Measurements from ENCODE around the gene RTKN. TPM values are rescaled to one million over a fixed set of nuclear protein-coding genes. Genes with fewer than 3 reads are reported as not detected.

The RTKN gene
- total RNA-seq, 1 experiment from 2014 or later: 94.0 TPM

- intact Hi-C loops (cut with micrococcal nuclease): no loop called here
- Histone ChIP-seq H3K4me1 (ENCODE audit: control insufficient read depth in 1 of 2, insufficient read depth in 2 of 2, low read length in 2 of 2) (peaks cover 4 to 10% of the 10 kb centered on the region in 2 experiments; a peak in 3 of 4 replicates), H4K20me1 (ENCODE audit: insufficient read depth) (no peaks in the 10 kb centered on the region), H3K9ac (ENCODE audit: low read length) (no peak within 1 kb of the TSS), H3K27me3 (ENCODE audit: insufficient read depth, low read length) (no peaks in the 10 kb centered on the region), H3K9me3 (ENCODE audit: control insufficient read depth in 1 of 2, insufficient read depth in 1 of 2, low read depth in 1 of 2, low read length in 2 of 2) (no peaks in the 10 kb centered on the region), H2AFZ (ENCODE audit: low read depth, low read length, poor library complexity, severe bottlenecking) (no peak within 1 kb of the TSS), H3K4me3 (replicated peaks in 1 of 2; ENCODE audit: low read depth in 1 of 2, low read length in 2 of 2) (no peak within 1 kb of the TSS), H3K27ac (ENCODE audit: low read depth, low read length) (peak within 1 kb of the TSS; percentile 12; the same call in 1 of the 2 replicates), H3K4me2 (ENCODE audit: low read length) (peak within 1 kb of the TSS; percentile 25), H3K9me2 (ENCODE audit: insufficient read depth) (no peaks in the 10 kb centered on the region), H3K36me3 (ENCODE audit: control insufficient read depth in 1 of 2, insufficient read depth in 2 of 2, low read length in 2 of 2) (peaks cover 3 to 13% of the 10 kb centered on the region in 2 experiments; a peak in 2 of 4 replicates), H3K79me2 (ENCODE audit: insufficient read depth, low read length) (peaks cover 40% of the 10 kb centered on the region)
- TF ChIP-seq CBX3 (IDR thresholded peaks at IDR 0.05; ENCODE audit: low read depth) (no peak), FOSL1 (IDR thresholded peaks at IDR 0.05; ENCODE audit: low read depth) (peak; percentile 64; the same call in 1 of the 2 replicates), TCF7L2 (IDR thresholded peaks at IDR 0.05; ENCODE audit: borderline replicate concordance, extremely low read depth, insufficient read depth, insufficient read length) (peak; percentile 57)
- no TSS peak for BruUV-seq (replicated peaks)
- ChIA-PET RAD21 (ENCODE audit: low non-redundant PET in 1 of 2, low total read pairs in 2 of 2, uncharacterized antibody in 2 of 2, unreplicated experiment in 2 of 2) (no interaction called here), POLR2A (interaction anchor here (0.7 to 1.1 kb wide), 2 partner anchors 10 to 62 kb away, joined by 3 read pairs; no protein-coding TSS in a partner anchor), CTCF (interaction anchor here (0.6 kb wide), 1 partner anchor 134 kb away, joined by 4 read pairs; the partner anchor contains the start of gene TLX2)
- no peak for DNase-seq (ENCODE audit: low read depth, low spot score)
- peak; percentile 92 for ATAC-seq
Observed at GRCh38 chr2:74379851-74380789, 61.6 kb downstream of the RTKN start, which contains the start of gene DCTN1. TSS of gene DCTN1 (minus strand) at chr2:74380311. CDS start at chr2:74380037, 274 bp downstream.

- BruUV-seq (replicated peaks): no TSS peak
- Histone ChIP-seq H3K4me2 (ENCODE audit: low read length) (no peak overlapping the region), H2AFZ (ENCODE audit: low read depth, low read length, poor library complexity, severe bottlenecking) (no peak overlapping the region), H3K36me3 (ENCODE audit: control insufficient read depth in 1 of 2, insufficient read depth in 2 of 2, low read length in 2 of 2) (peaks cover 3 to 13% of the 10 kb centered on the region in 2 experiments; a peak in 2 of 4 replicates), H3K27me3 (ENCODE audit: insufficient read depth, low read length) (no peaks in the 10 kb centered on the region), H3K9me2 (ENCODE audit: insufficient read depth) (no peaks in the 10 kb centered on the region), H3K9me3 (ENCODE audit: control insufficient read depth in 1 of 2, insufficient read depth in 1 of 2, low read depth in 1 of 2, low read length in 2 of 2) (no peaks in the 10 kb centered on the region), H3K27ac (ENCODE audit: low read depth, low read length) (no peak overlapping the region), H3K79me2 (ENCODE audit: insufficient read depth, low read length) (peaks cover 32% of the 10 kb centered on the region), H4K20me1 (ENCODE audit: insufficient read depth) (no peaks in the 10 kb centered on the region), H3K4me1 (ENCODE audit: control insufficient read depth in 1 of 2, insufficient read depth in 2 of 2, low read length in 2 of 2) (peaks cover 4 to 10% of the 10 kb centered on the region in 2 experiments; a peak in 3 of 4 replicates), H3K4me3 (replicated peaks in 1 of 2; ENCODE audit: low read depth in 1 of 2, low read length in 2 of 2) (no peak overlapping the region), H3K9ac (ENCODE audit: low read length) (no peak overlapping the region)
- POLR2A ChIA-PET: no interaction called here
- no peak for ATAC-seq
- intact Hi-C loops (cut with micrococcal nuclease): no loop called here
- RAD21 ChIA-PET (ENCODE audit: low non-redundant PET in 1 of 2, low total read pairs in 2 of 2, uncharacterized antibody in 2 of 2, unreplicated experiment in 2 of 2): no interaction called here
- DNase-seq (ENCODE audit: low read depth, low spot score): no peak
- CTCF ChIA-PET: no interaction called here
- TF ChIP-seq TCF7L2 (IDR thresholded peaks at IDR 0.05; ENCODE audit: borderline replicate concordance, extremely low read depth, insufficient read depth, insufficient read length) (no peak), POLR2AphosphoS5 (IDR thresholded peaks at IDR 0.05; ENCODE audit: low read depth, low read length) (no peak), ZBTB33 (IDR thresholded peaks at IDR 0.05; ENCODE audit: extremely low read depth, insufficient replicate concordance, low read length) (no peak), EGR1 (IDR thresholded peaks at IDR 0.05; ENCODE audit: low read depth) (no peak), SRF (IDR thresholded peaks at IDR 0.05; ENCODE audit: low read depth) (no peak), RAD21 (IDR thresholded peaks at IDR 0.05; ENCODE audit: low read depth) (no peak), CEBPB (IDR thresholded peaks at IDR 0.05; ENCODE audit: low read depth) (no peak), REST (IDR thresholded peaks at IDR 0.05; ENCODE audit: low read depth) (no peak), EZH2phosphoT487 (IDR thresholded peaks at IDR 0.05; ENCODE audit: borderline replicate concordance) (no peak), SIN3A (IDR thresholded peaks at IDR 0.05; ENCODE audit: low read depth) (no peak), ELF1 (IDR thresholded peaks at IDR 0.05; ENCODE audit: borderline replicate concordance, low read depth) (no peak)
Observed at GRCh38 chr2:74378007-74378406, 63.7 kb downstream of the RTKN start.
